HG03103 (cell line): Measurements from ENCODE around the gene SERPINA3.

Experiments
- ATAC-seq: cut with Tn5 transposase; IDR thresholded peaks from one replicate; pipeline ENCODE4 v1.9.1; 2021; ENCODE audit warnings: low read depth; ENCODE audit not compliant: unreplicated experiment

The SERPINA3 gene

DNA sequence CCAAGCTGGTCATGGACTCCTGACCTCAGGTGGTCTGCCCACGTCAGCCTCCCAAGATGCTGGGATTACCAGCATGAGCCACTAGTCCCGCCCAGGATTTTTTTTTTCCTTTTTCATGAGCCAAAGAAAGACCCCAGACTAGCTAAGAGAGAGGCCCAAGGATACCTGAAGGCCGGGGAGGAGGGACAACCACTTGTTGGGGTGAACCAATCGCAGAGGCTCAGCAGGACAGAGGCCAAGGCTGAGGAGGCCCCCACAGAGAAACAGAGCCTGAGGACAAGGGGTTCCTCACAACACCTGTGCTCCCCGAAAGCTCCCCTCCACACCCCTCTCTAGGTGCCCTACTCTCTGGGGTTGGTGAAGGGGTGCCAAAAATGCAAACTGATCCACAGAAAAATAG is 1.0 kb upstream of the SERPINA3 start:
- no peak for ATAC-seq

DNA sequence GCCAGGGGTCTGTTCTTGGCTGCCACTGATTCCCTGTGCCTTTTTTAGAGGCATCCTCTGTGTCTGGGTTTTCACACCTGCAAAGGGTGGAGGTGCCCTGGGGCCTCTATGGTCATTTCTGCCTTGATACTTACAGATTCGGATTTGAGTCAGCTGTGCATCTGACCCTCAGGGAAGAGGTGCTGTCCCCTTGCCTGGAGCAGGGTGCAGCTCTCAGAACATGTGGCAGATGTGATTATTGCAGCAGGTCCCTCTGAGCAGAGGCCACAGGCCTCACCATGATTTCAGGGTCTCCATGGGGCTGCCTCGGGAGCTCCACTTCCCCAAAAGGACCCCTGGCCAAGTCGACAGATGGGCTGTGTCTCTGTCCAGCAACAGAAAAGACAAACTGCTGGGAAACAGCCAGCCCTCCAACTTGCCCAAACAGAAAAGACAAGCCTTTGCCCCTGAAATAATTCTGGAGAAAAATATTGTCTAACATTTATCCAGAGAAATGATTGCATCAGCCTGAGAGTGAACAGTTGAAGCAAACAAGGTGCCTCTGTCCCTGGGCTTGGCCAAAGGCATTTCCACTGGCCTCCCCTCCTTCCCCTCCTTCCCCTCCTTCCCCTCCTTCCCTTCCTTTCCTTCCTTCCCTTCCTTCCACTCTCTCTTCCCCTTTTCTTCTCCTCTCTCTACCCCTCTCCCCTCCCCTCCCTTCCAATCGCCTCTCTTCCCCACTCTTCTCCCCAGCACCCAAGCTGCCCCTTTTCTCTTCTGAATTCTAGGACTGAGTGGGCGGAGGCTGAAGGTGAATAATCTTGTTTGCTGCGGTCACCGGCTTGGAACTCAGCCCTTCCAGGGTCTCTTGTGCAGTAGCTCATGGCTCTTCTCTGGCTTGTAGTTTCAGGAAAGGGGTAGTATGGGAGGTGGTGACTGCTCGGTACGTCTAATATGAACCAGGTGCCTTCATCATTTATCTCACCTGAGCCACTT is 676 bp downstream of the SERPINA3 start:
- no peak for ATAC-seq

DNA sequence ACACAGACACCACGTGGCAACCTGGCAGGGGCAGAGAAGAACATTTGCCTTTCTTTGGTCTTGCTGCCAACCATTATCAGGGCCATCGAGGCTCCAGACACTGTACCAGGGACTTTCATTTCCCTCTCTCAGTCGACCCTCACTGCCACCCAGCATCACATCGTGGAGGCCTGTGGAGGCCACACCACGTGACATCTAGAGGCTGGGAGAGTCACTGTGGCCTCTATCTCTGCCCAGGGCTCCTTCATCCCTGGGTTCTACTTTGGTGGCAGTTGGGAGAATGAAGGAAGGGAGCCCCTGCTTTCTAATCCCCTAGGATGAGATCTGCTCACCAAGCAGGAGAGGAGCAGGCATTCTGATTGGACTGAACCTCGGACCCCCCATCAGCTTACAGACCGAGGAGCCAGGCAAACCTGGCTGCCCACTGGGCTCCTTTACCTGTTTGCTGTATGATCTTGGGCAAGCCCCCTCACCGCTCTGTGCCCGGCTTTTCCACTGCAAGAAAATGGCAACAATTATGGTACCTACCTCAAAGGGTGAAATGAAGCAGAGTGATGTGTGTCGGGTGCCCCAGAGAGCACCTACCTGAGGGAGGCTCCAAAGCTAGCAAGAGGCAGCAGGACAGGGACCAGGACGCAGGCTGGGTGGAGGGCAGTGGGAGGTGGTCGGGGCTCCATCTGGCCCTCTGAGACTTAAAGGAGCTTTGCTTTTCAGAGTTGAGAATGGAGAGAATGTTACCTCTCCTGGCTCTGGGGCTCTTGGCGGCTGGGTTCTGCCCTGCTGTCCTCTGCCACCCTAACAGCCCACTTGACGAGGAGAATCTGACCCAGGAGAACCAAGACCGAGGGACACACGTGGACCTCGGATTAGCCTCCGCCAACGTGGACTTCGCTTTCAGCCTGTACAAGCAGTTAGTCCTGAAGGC is 1.8 kb downstream of the SERPINA3 start:
- no peak for ATAC-seq

DNA sequence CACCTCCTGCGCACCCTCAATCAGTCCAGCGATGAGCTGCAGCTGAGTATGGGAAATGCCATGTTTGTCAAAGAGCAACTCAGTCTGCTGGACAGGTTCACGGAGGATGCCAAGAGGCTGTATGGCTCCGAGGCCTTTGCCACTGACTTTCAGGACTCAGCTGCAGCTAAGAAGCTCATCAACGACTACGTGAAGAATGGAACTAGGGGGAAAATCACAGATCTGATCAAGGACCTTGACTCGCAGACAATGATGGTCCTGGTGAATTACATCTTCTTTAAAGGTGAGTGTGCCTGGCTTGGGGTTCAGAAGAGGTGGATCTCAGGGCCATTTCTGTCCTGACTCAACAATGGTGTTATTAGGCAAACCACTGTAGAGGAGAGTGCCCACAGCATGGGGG is 2.6 kb downstream of the SERPINA3 start:
- no peak for ATAC-seq

DNA sequence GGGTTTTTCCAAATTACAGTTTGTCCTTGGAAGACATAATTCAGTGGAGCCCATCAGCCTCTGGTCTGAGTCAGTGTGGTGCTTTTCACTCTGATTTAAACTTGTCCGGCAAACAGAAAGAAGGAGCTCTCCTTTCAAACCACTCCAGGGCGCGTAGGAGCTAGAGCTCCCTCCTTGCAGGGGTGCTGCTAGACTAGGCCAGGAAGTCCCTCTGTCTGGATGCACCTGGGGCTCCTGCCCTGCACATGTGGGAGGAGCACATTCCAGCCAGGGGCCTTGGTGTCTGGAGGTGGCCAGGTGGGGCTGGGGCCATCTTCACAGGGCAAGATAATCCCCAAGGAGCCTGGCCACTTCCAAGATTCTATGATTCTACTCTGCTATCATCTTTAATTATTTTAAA is 3.1 kb downstream of the SERPINA3 start:
- ATAC-seq, result no peak

DNA sequence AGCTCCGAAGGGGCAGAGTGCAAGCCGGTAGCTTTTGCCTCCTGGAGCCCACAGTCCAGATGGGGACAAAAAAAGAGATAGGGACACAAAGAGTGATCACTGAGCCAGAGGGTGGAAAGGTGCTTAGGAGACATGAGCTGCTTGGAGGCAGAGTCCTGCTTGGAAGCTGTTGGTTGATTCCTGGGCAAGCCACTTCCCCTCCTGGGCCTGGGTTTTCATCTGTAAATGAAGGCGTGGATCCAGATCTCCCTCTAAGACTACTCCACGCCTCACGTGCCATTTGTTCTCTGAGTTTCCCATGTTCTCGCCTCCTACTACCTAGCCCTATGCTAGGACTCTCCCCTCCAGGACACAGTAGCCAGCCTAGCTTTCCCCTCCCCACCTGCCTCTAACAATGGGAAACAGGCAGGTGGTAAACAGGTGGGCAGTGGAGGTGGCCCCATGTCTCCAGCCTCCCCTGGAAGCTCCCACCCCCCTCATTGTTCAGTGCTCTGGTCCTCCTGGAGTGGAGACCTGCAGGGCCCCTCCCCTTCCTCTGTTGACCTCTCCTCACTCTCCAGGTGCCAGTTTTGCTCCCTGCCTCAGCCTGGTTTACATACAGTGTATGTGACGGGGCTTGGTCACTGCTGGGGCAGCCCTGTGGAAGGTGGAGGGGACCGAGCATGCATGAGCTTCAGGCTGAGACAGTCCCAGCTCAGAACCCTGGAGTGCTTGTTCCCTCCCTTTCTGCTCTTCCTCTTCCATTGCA is 3.8 kb downstream of the SERPINA3 start:
- no peak for ATAC-seq

DNA sequence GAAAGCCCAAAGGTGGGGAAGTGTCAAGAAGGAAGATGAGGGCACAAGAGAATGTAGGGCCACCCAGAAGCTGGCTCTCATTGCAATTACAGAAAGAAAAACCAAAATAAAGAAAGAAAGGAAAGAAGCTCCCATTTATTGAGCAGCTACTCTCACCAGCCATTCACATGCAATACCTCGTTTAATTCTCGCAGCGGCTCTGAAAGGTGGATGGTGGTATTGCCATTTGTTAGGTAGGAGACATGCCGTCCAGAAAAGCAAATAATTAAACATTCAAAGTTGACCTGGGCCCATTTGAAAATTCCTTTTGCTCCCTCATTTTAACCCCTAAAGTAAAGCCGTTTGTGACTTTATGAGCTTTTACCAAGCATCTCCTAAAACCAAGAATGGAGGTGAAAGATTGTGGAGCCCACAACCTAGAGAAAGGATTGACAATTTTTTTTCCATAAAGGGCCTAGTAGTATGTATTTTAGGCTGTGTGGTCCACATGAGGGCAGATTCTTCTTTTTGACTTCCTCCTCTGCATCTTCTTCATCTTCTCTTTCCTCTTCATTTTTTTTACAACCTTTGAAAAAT is 5.3 kb downstream of the SERPINA3 start:
- no peak for ATAC-seq

DNA sequence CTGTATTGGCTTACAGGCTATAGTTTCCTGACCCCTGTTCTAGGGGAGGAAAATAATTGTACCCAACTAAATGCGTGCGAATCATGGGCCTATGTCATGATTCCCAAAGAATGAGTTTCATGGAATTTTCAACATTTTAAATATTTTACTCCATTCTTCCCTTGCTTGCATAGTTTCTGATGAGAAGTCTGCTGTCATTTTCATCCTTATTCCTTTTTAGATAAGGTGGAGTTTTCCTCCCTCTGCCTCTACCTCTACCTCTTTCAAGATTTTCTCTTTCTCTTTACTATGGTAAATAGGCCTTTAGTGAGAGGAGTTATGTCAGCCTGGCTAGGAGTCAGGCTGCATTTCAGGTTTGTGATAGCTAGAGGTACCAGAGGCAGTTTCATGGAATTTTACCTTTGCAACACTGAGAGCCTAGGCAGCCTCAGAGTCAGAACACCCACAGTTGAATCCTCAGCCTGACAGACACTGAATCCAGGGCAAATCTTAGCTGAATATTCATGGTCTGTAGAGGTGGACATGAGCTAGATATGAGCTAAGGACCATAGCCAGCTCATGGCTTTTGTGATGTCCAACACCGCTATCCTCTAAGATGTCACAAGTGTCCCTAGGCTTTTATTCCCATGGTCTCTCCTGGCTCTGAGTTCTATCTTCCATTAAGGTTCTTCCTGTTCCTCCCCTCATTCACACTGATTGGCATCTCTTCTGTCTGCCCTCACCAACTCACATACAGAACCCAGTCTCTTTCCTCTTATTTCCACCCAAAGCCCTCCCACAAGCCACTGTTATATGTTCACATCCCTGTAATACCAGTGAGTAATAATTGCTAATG is 6.0 kb downstream of the SERPINA3 start:
- no peak for ATAC-seq

DNA sequence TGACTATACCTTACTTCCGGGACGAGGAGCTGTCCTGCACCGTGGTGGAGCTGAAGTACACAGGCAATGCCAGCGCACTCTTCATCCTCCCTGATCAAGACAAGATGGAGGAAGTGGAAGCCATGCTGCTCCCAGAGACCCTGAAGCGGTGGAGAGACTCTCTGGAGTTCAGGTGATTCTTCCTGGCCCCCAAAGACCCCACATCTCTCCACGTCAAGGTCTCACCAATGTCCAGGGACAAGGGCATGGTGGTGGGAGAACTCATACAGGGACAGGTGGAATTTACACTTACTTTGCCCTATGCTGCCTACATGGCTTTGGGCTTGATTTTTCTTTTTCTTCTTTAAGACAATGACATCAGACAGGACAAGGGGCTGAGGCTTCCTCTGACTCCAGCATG is 7.1 kb downstream of the SERPINA3 start:
- no peak for ATAC-seq

DNA sequence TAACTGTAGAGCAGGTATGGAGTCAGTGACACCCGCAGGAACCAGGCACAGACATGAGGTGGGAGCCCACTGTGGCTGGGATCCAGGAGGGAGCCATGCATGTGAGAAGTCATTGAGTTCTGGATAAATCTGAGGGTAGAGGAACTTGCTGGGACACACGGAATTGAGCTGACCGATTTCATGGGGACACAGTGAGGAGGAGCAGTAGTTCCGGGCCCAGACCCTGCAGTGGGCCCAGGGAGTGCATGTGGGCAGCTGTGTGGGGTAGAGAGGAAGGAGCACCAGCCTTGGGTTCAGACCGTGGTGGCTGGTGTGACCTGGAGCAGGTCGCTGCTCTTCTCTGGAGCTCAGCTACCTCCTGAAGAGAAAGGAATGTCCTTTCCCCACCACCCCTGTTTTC is 8.4 kb downstream of the SERPINA3 start:
- no peak for ATAC-seq

DNA sequence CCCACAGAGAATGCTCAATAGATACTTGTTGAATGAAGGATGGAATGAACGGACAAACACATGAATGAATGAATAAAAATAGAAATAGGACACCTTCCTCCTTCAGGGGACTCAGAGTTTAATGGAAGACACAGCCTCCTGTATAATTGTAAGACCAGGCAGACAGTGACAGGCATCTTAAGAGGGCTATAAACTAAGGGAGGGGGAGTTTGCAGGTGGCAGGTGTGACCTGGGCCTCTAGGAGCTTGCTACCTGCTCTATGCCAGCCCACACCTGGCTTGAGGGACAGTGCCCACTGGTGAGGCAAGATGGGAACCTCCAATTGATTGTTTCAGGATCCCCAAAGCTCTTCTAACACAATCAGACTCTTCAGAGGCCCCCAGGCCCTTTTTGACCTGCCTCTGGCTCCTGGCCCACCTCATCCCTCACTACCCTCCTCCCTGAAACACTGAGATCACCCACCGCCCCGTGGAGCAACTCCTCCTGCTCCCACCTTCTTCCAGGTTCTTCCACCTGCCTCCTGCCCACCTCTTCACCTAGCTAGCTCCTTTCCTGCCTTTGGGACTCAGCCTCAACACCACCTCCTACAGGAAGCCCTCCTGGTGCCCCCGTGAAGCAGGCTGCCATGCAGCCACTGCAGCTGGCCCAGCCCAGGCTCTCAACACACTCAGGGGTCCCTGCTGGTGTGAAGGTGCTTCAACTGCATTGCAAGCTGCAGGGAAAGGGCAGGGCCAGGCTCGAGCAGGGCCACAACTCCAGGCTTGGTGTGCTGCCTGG is 9.4 kb downstream of the SERPINA3 start:
- ATAC-seq, result no peak

DNA sequence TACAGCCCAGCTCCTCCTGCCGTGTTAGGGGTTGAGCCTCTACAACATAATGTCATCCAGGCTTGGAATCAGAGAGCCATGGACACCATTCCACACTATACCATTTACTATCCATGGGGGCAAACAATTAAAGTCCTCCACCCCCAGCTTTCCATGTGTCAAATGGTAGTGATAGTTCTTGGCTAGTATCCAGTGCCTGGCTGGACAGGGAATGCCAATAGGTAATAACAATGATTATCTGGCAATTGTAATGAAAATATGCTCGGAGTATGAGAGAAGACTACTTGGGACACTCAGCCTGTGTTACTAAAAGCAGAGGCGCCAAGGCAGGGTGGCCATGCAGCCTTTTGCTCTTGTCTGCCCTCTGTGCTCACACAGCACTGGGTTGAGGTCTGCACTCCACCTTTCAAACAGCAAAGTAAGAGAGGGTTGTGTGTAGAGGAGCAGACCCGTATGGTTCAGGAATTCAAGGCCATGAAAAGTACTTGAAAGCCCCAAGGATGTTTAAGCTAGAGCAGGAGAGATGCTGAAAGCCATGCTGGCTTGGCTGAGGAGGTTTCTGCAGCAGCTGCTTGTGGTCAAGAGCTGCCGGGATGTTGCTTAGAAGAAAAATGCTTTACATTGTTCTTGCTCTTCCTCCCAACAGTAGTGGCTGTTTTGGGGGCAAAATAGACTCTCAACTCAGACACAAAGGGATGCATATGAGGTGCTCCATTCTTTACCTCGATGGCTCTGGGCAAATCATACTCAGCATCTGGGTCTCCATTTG is 10.6 kb downstream of the SERPINA3 start:
- no peak for ATAC-seq

DNA sequence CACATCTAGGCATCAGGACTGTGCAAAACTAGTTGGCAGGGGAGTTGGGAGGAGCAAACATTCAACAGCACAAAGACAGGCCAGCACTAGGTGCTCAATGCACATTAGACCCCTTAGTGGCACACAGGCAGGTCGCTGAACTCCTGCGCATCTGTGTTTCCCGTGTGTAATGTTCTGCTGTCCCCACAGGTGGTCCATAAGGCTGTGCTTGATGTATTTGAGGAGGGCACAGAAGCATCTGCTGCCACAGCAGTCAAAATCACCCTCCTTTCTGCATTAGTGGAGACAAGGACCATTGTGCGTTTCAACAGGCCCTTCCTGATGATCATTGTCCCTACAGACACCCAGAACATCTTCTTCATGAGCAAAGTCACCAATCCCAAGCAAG is 11.2 kb downstream of the SERPINA3 start:
- ATAC-seq, result no peak

DNA sequence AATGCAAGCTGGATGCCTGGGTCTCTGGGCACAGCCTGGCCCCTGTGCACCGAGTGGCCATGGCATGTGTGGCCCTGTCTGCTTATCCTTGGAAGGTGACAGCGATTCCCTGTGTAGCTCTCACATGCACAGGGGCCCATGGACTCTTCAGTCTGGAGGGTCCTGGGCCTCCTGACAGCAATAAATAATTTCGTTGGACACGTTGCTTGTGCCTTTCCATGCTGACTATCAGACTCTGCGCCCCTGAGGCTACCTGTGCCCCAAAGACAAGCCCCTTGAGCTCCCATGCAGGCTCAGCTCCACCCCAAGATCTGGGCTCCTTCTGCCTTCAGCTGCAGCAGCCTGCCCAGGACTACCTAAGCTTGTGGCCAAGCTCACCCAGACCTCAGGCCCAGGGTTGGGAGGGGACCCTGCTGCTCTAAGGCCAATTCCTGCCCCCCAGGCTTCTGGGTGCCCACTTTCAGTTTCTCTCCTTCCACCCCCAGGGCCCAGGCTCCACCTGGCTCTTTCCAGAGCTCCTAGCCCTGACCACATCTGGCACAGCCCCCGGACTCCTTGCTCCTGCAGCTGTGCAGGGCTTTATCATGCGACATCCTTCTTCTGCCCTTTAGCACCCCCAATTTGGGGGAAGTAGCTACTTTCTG is 11.8 kb downstream of the SERPINA3 start:
- ATAC-seq, result no peak

DNA sequence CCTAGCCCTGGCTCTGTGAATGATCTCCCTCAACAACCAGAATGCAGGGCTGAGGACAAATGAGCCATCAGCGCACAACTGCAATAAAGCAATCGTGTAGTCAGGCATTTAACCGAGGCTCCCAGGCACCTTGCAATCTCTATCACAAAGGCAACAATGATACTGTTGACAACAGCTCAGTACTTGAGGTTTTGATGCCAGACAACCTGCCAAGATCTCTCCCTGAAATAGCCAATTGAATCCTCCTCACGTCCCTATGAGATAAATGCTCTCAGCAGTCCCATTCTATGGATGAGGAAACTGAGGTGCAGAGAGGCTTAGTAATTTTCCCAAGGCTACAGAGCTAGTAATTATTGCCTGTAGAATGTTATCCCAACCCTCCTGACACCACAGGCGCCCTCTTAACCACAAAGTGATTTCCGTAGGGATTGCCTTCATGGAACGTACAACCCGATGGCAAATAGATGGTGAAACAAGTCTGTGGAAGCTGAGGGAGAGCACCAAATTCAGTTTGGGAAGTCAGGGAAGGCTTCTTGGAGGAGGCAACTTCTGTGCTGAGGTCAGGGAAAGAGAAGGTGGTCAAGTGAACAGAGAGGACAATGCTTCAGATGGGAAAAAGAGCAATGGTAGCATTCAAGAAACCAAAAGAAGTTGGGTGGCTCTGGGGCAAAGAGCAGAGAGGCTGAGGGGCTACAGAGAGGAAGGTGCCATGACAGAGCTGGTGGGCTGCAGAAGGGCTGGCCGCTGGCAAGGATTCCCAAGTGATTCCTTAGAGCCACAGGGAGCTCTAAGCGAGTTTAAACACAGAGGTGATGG is 12.6 kb downstream of the SERPINA3 start:
- no peak for ATAC-seq

DNA sequence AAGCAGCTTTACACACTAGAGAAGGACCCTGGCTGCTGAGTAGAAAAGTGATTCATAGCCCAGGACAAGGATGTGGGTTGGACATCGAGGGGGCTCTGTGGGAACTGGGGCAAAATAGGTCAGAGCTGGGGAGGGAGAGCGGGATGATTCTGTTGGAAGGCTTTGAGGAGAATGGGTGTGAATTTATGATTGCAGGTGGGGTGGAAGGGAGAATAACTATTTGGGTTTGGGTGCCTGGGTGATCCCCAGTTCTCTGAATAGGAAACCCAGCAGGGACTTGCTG is 13.1 kb downstream of the SERPINA3 start:
- ATAC-seq, result no peak

DNA sequence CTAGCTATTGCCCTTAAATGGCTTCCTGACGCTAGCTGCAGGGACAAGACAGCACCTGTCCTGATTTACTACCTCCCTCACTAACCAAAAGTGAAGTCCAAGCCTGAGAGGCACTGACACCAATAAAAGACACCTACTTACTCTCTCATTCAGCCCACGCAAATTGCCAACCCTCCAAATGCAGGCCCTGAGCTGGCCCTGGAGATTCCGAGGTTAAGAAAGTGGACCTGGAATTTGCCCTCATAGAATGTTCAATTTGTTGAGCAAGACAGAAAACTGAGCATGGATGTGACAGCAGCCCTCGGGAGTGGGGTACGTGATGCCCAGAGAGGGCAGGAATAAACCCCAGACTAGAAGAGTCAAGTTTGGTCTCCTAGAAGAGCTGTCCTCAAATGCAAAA is 16.4 kb downstream of the SERPINA3 start:
- no peak for ATAC-seq
